Stimulated activated CD4-positive, alpha-beta T cell treated with anti-CD3 and anti-CD28 coated beads, Interleukin-15, amount 100 ng/mL, for 1 hour (primary cell): ENCODE results near the gene SH3BGRL2.

Experiments used
- DNase-seq, 2 donors: peaks; one replicate each; pipeline ENCODE4 v3.0.0-alpha.2; 2020; ENCODE audit warnings: low read depth in 1 of 2, low spot score in 1 of 2

The SH3BGRL2 gene

DNA sequence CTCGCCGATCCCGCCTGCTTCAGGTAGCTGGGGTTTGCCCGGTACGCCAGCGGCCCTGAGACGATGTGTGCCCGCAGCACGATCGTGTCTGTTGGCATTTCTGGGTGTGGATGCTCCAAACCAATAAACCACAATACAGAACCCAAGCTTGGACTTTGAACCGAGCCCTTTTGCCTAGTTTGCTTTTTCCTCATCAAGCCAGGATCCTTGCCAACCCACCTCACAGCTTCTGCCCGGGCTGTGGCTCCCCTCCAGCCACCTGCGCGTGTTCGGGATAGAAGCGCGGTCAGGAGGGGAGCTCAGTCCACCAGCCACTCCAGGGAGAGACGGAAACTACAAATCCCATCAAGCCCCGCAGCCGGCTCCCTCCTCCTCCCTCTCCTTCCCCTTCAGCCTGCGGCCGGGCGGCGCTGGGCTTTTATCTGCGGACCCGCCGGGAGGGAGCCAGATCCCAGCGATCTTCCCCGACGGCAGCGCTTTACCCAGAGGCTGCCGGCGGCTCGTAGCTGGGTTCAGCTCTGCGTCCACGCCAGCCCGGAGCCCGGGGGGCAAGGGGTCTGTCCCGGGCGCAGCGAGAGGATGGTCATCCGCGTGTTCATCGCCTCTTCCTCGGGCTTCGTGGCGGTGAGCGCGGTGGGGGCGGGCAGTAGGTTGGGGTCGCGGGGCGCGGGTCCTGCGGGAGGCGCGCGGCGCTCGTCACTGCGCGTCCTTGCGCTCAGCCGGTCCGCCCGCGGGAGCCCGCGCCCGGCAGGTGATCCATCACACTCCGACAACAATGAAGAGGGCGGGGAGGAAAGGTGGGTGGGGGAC lies at the start of gene SH3BGRL2:
Gene SH3BGRL2, plus strand, starts transcription at position 447 of the 810 bp plus-strand sequence. Its CDS starts 133 bp downstream, at position 580.
- peak in 1 of 2 donors; percentile 4 for DNase-seq

DNA sequence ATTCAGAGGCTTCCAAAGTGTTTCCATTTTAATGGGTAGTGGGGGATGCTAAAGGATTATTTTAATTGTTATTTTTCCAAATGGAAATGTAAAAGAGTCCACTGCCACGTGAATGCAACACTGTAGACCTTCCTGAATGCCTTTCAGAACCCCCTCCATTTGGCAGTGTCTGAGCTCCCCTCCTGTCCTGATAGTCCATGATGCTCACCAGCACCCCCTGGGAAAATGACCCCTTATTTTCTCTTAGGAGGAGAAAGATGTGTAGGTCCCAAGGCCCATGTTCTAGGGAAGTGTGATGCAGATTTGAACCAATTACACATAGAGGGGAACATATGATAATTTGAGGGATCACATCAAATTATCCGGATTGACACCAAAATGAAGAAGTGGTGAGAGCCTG lies 46.8 kb upstream of the SH3BGRL2 start:
- DNase-seq: no peak

DNA sequence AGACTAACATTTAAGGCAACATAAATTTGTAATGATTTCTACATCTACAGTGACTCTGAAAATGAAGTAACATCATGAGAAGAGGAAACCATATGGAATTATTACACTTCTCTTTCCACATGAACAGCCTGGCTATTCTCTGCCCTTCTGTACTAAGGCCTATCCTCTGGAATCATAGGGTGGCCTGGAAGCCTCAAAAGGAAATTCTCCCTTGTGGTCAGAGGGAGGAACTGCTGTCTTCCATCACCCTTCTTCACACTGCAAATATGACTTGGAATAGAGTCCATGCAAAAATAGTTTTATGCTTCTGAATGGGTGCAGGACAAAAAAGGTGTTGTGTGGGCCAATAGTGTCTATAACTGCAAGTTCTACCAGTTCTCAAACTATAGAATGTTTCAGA lies 44.6 kb upstream of the SH3BGRL2 start:
- no peak for DNase-seq

DNA sequence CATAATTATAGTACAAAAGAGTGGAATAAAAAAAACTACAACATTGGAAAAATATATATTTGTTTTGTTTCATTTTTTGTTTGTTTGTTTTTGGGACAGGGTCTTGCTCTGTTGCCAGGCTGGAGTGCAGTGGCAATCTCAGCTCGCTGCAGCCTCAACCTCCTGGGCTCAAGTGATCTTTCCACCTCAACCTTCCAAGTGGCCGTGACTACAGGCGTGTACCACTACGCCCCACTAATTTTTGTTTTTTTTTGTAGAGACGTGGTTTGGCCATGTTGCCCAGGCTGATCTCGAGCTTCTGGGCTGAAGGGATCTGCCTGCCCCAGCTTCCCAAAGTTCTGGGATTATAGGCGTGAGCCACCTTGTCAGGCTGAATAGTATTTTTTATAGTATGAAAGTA lies 41.4 kb upstream of the SH3BGRL2 start:
- no peak for DNase-seq

DNA sequence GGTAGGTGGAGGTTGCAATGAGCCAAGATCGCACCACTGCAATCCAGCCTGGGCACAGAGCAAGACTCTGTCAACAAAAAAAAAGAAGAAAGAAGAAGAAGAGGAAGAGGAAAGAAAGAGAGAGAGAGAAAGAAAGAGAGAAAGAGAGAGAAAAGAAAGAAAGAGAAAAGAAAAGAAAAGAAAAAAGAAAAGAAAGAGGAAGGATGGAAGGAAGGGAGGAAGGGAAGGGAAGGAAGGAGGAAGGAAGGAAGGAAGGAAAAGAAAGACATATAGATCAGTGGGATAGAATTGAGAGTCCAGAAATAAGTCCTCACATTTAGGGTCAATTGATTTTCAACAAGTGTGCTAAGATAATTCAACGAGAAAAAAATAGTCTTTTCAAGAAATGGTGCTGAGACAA lies 34.0 kb upstream of the SH3BGRL2 start:
- DNase-seq: no peak

DNA sequence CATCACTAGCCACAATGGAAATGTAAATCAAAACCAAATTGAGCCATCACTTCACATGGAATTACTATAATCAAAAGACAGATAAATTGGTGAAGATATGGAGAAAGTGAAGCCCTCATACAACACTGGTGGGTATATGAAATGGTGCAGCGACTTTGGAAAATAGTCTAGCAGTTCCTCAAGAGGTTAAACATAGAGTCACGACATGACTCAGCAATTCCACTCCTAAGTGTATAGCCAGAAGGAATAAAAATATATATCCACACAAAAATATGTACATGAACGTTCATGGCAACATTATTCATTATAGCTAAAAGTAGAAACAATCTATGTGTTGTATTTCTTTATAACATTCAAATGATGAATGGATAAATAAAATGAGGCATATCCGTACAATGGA lies 33.1 kb upstream of the SH3BGRL2 start:
- DNase-seq: no peak

DNA sequence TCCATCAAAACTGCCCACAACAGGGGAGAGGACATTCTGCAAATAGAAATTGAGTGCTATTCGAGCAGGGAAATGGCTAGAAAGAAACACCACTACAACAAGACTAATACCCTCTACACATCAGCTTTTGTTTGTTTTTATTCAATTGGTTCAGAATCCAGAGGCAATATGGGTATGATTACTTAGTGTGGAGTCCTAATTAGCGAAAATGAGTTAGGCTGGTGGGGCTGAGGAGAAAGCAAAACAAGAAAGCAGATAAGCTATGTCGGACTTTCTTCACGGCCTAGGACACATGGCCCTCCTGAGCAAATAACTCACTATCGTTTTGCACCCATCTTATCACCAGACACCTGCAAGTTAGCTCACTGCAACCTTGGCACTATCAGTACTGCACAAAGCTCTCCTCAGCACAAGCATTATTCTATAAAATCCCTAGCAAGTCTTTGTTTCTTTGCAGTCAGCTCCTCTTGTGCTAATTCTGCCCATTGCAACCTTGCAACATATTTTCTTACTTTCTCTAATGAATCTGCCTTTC lies 31.3 kb upstream of the SH3BGRL2 start:
- DNase-seq: no peak

DNA sequence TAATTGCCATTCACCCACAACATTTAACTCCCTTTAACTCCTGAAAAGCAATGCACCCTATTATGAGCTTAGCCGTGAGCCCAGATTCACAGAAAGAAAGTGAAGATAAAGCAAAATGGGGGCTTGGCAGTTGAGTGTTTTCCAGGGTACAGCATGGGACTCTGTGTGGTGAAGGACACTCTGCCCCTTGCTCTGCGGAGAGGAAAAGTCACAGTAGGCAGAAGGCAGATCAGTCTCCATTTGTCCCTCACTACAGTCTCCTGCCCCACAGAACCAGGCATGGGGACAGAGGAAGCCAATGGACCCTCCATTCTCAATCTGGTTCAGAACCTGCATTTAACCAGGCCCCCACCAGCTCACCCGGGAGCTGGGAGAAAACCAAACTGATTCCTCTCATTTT lies 30.8 kb upstream of the SH3BGRL2 start:
- DNase-seq: no peak

DNA sequence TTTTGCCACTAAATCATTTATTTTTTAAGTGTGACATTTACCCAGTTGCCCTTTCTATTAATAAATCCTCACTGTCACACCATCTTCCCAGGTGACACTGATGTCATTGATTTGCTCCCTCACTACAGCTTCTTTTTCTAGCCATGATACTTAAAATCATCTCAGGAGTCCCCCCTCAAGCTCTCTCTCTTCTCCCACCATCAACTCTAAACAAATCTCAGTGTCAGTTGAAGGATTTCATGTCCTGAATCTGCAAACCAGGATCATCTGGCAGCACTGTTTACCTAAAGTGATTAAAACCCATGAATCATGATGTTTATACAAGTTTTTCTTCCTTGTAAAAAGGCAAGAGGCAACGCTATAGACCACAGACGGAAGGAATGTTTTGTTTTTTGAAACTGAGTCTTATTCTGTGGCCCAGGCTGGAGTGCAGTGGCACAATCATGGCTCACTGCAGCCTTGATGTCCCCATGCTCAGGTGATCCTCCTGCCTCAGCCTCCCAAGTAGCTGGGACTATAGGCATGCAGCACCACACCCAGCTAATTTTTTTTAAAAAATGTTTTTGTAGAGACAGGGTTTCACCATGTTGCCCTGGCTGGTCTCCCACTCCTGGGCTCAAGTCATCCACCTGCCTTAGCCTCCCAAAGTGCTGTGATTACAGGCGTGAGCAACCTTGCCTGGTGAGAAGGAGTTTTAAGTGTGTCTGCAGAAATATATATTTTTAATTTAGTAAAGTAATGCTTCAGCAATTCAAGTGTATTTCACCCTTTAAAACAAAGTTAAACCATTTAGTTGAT lies 30.1 kb upstream of the SH3BGRL2 start:
- DNase-seq: no peak

DNA sequence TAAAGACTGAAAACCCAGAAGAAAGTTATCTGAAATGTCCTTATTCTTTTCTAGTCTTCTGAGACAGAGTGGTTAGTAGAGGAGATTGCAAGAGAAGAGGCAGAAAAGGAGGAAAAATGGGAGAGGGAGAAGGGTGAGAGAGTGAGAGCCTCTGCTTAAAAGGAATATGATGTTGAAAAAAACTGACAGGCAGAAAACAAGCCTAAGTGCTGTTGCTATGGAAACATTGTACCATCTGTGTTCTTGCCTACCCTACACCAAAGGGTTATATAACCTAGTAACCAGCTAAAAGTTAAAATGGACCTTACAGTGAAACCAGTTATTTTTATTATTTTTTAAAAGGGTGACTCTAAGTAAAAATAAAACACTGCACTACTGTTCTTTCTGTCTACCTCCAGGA lies 28.3 kb upstream of the SH3BGRL2 start:
- no peak for DNase-seq

DNA sequence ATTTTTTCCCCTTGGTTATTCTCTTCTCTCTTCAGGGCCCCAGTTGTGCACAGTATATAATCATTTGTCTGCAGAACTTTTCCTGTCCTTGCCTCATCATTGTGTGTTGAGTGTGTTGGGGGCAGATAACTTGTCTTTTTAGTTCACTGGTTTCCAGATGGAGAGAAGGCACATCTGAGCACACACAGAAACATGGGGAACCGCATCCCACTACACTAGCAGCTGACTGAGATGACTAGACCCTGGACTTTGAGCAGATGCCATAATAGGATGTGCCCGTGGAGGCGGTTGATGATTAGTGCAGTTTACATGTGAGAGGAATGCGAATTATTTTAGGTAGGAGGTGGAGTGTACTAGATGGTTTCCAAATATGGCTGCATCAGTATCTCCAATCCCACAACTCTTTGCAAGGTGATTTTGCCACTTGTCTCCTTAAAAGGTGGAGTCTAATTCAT lies 26.5 kb upstream of the SH3BGRL2 start:
- no peak for DNase-seq

DNA sequence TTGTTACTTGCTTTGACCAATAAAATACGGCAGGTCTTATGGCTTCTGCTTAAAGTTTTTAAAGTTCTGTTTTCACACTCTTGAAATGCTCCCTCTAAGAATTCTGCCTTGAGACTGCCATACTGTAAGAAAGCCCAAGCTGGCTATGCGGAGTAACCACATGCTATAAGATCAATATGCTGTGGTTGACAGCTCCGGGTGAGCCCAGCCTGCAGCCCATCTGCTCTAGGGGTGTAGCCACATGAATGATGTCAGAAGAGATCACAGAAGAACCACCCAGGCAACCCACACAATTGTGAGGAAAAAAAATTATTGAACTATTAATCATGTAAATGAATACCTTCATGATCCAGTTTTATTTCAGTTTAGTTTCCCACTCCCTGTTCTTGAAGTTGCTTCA lies 26.1 kb upstream of the SH3BGRL2 start:
- DNase-seq: no peak

DNA sequence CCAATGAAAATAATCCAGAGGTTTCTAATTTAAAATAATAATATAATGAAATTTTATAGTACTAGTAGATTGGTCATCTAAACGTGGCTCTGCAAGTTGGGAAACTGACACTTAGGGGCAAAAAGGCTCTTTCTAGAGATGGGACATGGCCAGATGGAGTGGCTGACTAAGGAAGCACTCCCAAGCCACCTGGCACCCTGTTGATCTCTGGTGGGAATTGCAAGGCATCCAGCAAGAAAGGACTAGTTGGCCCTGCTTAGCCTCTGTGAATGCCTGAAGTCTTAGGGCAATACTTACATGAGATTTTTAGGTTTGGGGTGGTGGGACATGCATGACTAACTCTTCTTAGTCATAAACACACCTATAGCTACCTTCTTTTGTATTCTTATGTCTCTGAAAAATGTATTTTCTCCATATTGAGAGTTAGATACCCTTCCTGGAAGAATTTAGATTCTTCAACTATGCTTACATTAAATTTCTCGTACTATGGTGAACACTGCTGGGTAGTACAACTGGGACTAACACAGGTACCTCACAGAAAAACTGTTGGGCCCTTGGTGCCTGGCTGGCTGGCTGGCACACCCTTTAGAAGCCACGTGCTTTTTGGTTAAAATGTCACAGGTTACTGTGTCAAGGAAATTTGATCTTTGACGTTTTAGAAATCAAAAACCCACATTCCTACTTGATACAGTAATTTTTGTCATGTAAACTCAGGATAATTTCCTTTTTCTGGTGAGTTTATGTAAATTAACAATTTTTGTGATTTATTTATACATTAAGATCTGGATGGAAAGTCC lies 25.0 kb upstream of the SH3BGRL2 start:
- DNase-seq: no peak

DNA sequence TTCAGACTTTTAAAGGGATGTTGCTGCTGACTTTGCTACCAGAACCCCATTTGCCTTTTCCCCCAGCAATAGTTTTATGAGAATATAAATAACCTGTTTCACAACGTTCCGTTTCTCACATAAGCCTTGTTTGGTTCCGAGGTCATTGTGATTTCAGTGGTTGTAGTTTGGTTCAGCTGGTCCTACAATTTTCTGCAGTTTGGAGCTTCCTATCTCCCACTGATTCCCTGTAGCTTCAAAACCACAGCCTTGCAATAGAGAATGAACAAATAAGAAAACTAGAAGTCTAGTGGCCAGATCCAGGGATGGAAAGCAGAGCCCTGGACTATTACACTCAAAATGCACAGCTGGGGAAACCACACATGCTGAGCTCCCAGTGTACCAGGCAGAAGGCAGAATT lies 24.1 kb upstream of the SH3BGRL2 start:
- DNase-seq: no peak

DNA sequence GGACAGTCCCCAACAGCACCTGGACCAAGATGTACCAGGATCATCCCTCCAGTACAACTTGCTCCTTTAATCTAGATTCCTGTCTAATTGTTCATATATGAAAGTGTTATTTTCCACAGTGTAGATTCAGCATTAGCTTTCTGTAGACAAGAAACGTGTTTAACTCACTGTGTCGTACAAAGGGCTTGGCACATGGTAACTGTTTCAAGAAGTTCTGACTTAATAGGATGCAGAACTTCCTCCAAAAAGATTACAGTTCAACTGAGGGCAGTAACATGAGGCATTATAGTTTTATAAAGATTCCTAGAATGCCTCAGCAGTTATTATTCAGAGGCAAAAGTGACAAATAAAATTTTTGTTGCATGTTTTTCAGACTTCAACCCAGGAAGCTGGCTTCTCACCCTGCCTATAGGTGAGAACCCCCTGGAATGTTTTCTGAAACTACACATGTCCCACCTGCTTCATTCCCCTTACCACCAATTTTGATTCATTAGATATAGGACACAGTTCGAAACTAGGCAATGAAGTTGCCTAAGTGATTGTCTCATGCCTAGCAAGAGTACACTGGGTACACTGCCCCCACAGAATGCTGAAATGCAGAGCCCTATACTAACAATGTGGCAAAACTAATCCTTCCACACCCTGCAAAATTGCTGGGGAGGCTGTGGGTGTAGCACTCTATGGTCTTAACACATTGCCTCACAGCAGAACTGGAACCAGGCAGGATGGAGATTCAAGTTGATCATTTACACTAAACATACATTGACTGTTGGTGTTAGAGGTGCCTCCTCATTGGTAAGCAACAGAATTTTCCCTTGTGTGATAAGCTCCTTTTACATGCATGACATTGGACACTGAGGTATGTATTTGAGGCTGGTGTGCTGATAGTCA lies 22.6 kb upstream of the SH3BGRL2 start:
- DNase-seq: no peak

DNA sequence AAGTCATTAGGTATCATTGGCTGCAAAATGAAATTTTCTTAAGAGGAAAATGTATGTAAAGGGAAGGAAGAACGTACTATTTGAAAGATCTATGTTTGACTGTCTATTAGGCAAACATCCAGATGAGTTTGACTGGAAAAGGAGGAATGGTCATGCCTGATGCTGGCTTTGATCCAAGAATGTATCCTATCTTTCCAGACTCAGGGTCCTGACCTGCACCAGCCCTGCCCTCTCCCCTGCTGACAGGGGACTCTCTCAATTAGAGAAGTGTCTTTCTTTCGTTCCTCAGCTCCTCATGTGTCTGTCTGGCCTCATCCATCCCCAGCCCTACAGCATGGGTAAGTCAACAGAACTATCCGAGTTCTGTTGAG lies 21.9 kb upstream of the SH3BGRL2 start:
- DNase-seq: no peak

DNA sequence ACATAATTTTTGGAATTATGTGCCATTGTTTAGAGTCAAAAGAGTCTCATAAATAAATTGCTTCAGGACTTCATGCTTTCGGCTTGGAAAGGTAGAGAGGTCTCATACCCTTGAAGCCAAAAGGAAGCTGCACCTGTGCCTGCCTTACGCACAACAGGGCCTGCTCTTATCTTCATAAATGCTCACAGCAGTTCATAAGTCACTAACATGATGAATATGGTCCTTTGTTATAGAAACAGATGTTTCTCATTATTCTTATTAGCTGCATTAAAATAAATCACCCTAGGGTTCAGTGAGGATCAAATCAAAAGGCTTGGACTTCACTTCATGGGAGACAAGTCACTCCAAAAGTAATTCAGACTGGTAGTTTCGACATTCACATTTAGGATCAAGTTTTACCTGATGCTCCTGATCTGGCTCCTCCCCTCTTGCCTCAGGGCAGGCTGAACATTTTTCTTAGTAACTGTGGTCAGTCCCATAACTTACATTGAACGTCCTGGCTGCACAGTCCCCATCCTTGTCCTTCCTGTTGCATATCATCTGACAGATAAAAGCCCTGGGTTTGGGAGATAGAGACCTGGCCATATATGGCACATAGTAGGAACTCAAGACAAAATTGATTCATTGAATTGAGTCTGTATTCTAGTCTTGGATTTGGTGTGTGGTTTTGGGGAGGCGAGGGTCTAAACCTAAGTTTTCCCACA lies 20.7 kb upstream of the SH3BGRL2 start:
- DNase-seq: no peak

DNA sequence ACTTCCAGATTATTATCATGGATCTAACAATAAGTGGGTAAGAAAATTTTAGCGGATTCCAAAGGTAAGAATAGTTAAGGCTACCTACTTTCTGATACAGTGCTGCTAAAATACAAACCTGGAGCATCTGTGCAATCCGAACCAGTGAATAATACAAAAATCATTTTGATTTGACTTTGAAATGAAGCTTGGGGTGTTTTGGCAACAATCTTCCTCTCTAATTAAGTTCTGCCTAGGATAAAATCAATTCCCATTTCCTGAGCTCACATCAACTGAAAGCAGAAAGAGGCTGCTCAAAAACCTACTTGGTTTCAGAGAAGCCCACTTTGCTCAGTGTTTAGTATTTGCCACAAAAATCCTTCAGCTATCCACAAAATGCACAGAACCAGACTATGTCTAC lies 18.7 kb upstream of the SH3BGRL2 start:
- DNase-seq: no peak

DNA sequence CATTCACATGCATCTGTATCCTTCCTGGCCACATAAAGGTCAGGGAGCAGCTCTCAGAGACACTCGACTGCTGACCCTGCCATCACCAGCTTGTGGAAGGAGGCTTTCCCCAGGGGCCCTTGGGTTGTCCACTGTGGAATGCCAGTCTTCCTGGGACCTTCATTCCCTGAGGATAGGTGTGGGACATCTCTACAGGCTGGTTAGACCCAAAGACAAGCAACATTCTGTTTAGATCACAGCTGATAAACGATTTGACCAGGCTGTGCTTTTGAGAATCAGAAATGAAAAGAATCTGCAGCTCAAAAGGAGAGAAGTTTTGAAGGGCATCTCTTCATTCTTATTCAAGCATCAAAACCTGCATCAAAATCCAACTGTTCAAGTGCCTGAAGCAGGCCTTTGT lies 18.2 kb upstream of the SH3BGRL2 start:
- no peak for DNase-seq

DNA sequence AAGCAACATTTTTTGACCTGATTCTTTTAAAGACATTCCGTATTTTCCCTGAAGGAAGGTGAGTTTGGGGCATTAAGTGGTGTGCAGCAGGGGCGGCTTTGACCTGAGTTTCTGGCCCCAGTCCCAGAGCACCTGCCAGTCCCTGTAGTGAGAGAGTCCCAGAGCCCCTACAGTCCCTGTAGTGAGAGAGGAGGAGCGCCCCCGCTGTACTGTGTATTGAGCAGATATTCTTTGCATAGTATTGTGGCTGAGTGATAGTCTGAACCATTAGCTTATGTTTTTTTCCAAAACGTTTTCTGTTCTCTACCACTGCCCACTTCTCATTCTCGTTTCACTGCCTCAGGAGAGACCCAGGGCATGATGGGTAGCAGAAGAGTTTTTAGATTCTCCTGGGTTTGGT lies 17.2 kb upstream of the SH3BGRL2 start:
- no peak for DNase-seq
